Glomerular endothelial cell (primary cell): Measurements from ENCODE around the gene RPL18. TPM values are rescaled to one million over a fixed set of nuclear protein-coding genes. Genes with fewer than 3 reads are reported as not detected.

ENCODE experiments used
- DNase-seq: peaks from one replicate; pipeline ENCODE4 v3.0.0-alpha.2; 2011; ENCODE audit warnings: low read depth, low spot score; ENCODE audit errors: extremely low read depth
- total RNA-seq: library from RNA; depleted of rRNA; stranded (reverse); fragments of >200 nt; gene quantifications from 2 replicates; pipeline ENCODE4 v1.2.3, GENCODE V29; 2015

The RPL18 gene
- total RNA-seq, 1 donor from 2014 or later = 1,686 TPM

GRCh38 chr19:48614436-48615230 is 4.3 kb downstream of the RPL18 start, which contains the start of gene FAM83E:
Gene FAM83E, minus strand, starts transcription at chr19:48615076. Its CDS starts 1,704 bp downstream, at chr19:48613372.
- DNase-seq = no peak

GRCh38 chr19:48613852-48614435 is 5.0 kb downstream of the RPL18 start:
- DNase-seq = no peak

- DNase-seq = no peak
These were observed 5.7 kb downstream of the RPL18 start for GRCh38 chr19:48613024-48613851.

- no peak for DNase-seq
These were observed 7.1 kb downstream of the RPL18 start for GRCh38 chr19:48611872-48612271.

GRCh38 chr19:48609571-48610108 is 9.3 kb downstream of the RPL18 start:
- DNase-seq = no peak

GRCh38 chr19:48608798-48609263 is 10.1 kb downstream of the RPL18 start:
- DNase-seq = no peak

GRCh38 chr19:48607359-48607755 is 11.6 kb downstream of the RPL18 start:
- no peak for DNase-seq

- DNase-seq = no peak
These were observed 12.3 kb downstream of the RPL18 start, which contains the start of gene SPACA4 for GRCh38 chr19:48606463-48607358. Gene SPACA4, plus strand, starts transcription at chr19:48606742. Its CDS starts 237 bp downstream, at chr19:48606979.

- DNase-seq = no peak
These were observed 15.1 kb downstream of the RPL18 start for GRCh38 chr19:48603850-48604249.

- DNase-seq = no peak
These were observed 15.5 kb downstream of the RPL18 start for GRCh38 chr19:48603449-48603848.

GRCh38 chr19:48603001-48603400 is 16.0 kb downstream of the RPL18 start:
- DNase-seq = no peak

GRCh38 chr19:48600679-48601417 is 18.1 kb downstream of the RPL18 start:
- DNase-seq = no peak

GRCh38 chr19:48598996-48599700 is 19.8 kb downstream of the RPL18 start:
- no peak for DNase-seq

GRCh38 chr19:48596679-48597465 is 22.1 kb downstream of the RPL18 start:
- DNase-seq = no peak

- DNase-seq = no peak
These were observed 22.7 kb downstream of the RPL18 start for GRCh38 chr19:48596237-48596636.

- DNase-seq = no peak
These were observed 23.1 kb downstream of the RPL18 start for GRCh38 chr19:48595833-48596232.

- no peak for DNase-seq
These were observed 23.8 kb downstream of the RPL18 start for GRCh38 chr19:48595171-48595570.

- DNase-seq = no peak
These were observed 28.0 kb downstream of the RPL18 start for GRCh38 chr19:48591021-48591420.
